ENCODE data around the gene SHROOM3.

DNA sequence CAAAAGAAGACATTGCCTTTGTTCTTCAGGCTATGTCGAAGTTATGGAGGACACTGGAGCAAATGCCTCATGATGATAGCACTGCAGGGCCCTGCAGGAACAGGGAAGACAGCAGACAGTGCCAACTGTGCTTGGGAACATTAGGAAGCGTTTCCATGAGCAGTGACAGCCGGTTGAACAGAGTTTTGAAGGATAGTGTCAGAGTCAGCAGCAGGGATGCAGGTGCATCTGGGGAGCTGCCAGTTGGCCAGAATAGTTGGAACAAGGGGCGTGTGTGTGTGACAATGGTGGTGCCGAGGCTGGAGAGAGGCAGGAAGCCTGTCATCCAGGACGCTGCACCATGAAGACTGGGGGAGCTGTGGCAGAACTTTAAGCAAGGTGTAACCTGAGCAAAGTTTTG lies 88.6 kb downstream of the SHROOM3 start:
- no peak for TF ChIP-seq GATA1 (IDR thresholded peaks at IDR 0.05; ENCODE audit: low read depth, low read length)
- TF ChIP-seq POLR2A (IDR thresholded peaks at IDR 0.05; ENCODE audit: low read length): no peak

Data from erythroblast (primary cell).